PC-3 (cell line): Measurements from ENCODE around the gene PHF19. TPM values are rescaled to one million over a fixed set of nuclear protein-coding genes. Genes with fewer than 3 reads are reported as not detected.

ENCODE experiments used
- ATAC-seq: fragments of 200-7000 bp; cut with Tn5 transposase; 2 replicates; pipeline ENCODE4 v1.9.1; 2020; ENCODE audit warnings: mild to moderate bottlenecking, moderate library complexity
- BruUV-seq: library from RNA; stranded (reverse); fragments of 400-500 nt; replicated peaks from 2 replicates; lab custom pipeline; 2021; lab: Mats Ljungman, UMichigan
- CTCF ChIA-PET: fragments of 300-600 bp; sonication (Branson Sonifier 250); formaldehyde crosslinking; loops from one replicate; lab custom pipeline; 2022; ENCODE audit warnings: antibody characterized with exemption; lab: Charles Lee
- POLR2A ChIA-PET: fragments of 300-600 bp; sonication (Branson Sonifier 250); formaldehyde crosslinking; loops from one replicate; lab custom pipeline; 2022; ENCODE audit warnings: antibody characterized with exemption; ENCODE audit not compliant: unreplicated experiment; lab: Charles Lee
- DNase-seq: peaks from one replicate; pipeline ENCODE4 v3.0.0-alpha.2; 2015
- H2AFZ ChIP-seq: fragments of 300-600 bp; sonication (generic); 2 replicates; pipeline ENCODE4 v1.6.0; 2016; ENCODE audit warnings: antibody characterized with exemption, low read length
- H3F3A ChIP-seq: fragments of 300-600 bp; sonication (generic); one replicate; pipeline ENCODE4 v1.6.0; 2017; ENCODE audit warnings: antibody characterized with exemption, low read length, control low read depth, mild to moderate bottlenecking; ENCODE audit not compliant: unreplicated experiment
- H3K27ac ChIP-seq: fragments of 300-600 bp; sonication (generic); 2 replicates; pipeline ENCODE4 v1.5.1; 2016; ENCODE audit warnings: mild to moderate bottlenecking, low read length
- H3K27me3 ChIP-seq: fragments of 300-600 bp; sonication (generic); 2 replicates; pipeline ENCODE4 v1.6.1; 2016; ENCODE audit warnings: low read length, mixed read lengths
- H3K36me3 ChIP-seq: fragments of 300-600 bp; sonication (generic); 2 replicates; pipeline ENCODE4 v1.6.1; 2016; ENCODE audit warnings: low read depth, mixed run types, low read length, mixed read lengths
- H3K4me1 ChIP-seq: fragments of 300-600 bp; sonication (generic); 2 replicates; pipeline ENCODE4 v1.5.1; 2016; ENCODE audit warnings: low read length; ENCODE audit not compliant: insufficient read depth
- H3K4me2 ChIP-seq: fragments of 300-600 bp; sonication (generic); 2 replicates; pipeline ENCODE4 v1.6.0; 2016; ENCODE audit warnings: low read length
- H3K4me3 ChIP-seq: fragments of 300-600 bp; sonication (generic); 2 replicates; pipeline ENCODE4 v1.5.1; 2016; ENCODE audit warnings: mild to moderate bottlenecking, low read length, mixed read lengths
- H3K79me2 ChIP-seq: fragments of 300-600 bp; sonication (generic); 2 replicates; pipeline ENCODE4 v1.6.1; 2017; ENCODE audit warnings: low read length, mixed read lengths
- H3K9ac ChIP-seq: fragments of 300-600 bp; sonication (generic); 2 replicates; pipeline ENCODE4 v1.6.0; 2016; ENCODE audit warnings: mild to moderate bottlenecking, low read length
- H3K9me2 ChIP-seq: fragments of 300-600 bp; sonication (generic); replicated peaks from 2 replicates; pipeline ENCODE4 v1.6.1; 2016; ENCODE audit warnings: mixed run types, low read length, mixed read lengths
- H3K9me3 ChIP-seq: fragments of 300-600 bp; sonication (generic); 2 replicates; pipeline ENCODE4 v1.6.1; 2016; ENCODE audit warnings: low read length, mixed read lengths
- H4K20me1 ChIP-seq: fragments of 300-600 bp; sonication (generic); 2 replicates; pipeline ENCODE4 v1.6.1; 2016; ENCODE audit warnings: low read length, mixed read lengths
- CTCF ChIP-seq: fragments of 300-600 bp; sonication (generic); conservative IDR thresholded peaks from 2 replicates; pipeline ENCODE4 v1.5.1; 2017; ENCODE audit warnings: antibody characterized with exemption, low read depth, mild to moderate bottlenecking, low read length
- EZH2 ChIP-seq: fragments of 300-600 bp; sonication (generic); IDR thresholded peaks from one replicate; pipeline ENCODE4 v1.6.1; 2017; ENCODE audit warnings: antibody characterized with exemption, mild to moderate bottlenecking, low read length; ENCODE audit not compliant: unreplicated experiment
- EZH2phosphoT487 ChIP-seq: fragments of 300-600 bp; sonication (generic); IDR thresholded peaks from 2 replicates; pipeline ENCODE4 v1.6.1; 2018; ENCODE audit warnings: mild to moderate bottlenecking, antibody characterized with exemption, low read length, borderline replicate concordance
- intact Hi-C: fragments of 100-400 bp; cut with micrococcal nuclease; formaldehyde crosslinking; loops from 2 replicates; pipeline ENCODE4 v1.9.0; 2023
- total RNA-seq: library from RNA; depleted of rRNA; stranded (reverse); fragments of >200 nt; gene quantifications from 2 replicates; pipeline ENCODE4 v1.2.3, GENCODE V29; 2014

Gene PHF19
- total RNA-seq, 1 experiment from 2014 or later: 104 TPM

- no peaks in the 10 kb centered on the region for H3K4me1 ChIP-seq
- H3K9me3 ChIP-seq: no peaks in the 10 kb centered on the region
- H3K4me2 ChIP-seq: no peak overlapping the region
- H4K20me1 ChIP-seq: no peaks in the 10 kb centered on the region
- H3K79me2 ChIP-seq: no peaks in the 10 kb centered on the region
- CTCF ChIA-PET: no interaction called here
- BruUV-seq: no TSS peak
- no peak overlapping the region for H3K4me3 ChIP-seq
- 0 out of 2 replicates have a peak, but pooled peaks cover 2% of the 10 kb centered on the region for H3K36me3 ChIP-seq
- TF ChIP-seq EZH2phosphoT487 (no peak), EZH2 (no peak), CTCF (no peak)
- no peak for ATAC-seq
- H3F3A ChIP-seq: no peaks in the 10 kb centered on the region
- no peak overlapping the region for H3K9ac ChIP-seq
- POLR2A ChIA-PET: no interaction called here
- intact Hi-C loops: no loop called here
- no peak overlapping the region for H3K27ac ChIP-seq
- DNase-seq: no peak
- H3K27me3 ChIP-seq: no peaks in the 10 kb centered on the region
- no peak overlapping the region for H2AFZ ChIP-seq
- no peaks in the 10 kb centered on the region for H3K9me2 ChIP-seq
These were observed 24.6 kb downstream of the PHF19 start for GRCh38 chr9:120852240-120853010.

GRCh38 chr9:120851449-120851848, 25.5 kb downstream of the PHF19 start:
- ChIA-PET CTCF (interaction anchor here (0.6 kb wide), 1 partner anchor 145 kb away, joined by 7 read pairs; no protein-coding TSS in a partner anchor), POLR2A (no interaction called here)
- intact Hi-C loops: no loop called here
- Histone ChIP-seq H3K4me2 (no peak overlapping the region), H3K9ac (no peak overlapping the region), H3K36me3 (no peaks in the 10 kb centered on the region), H2AFZ (no peak overlapping the region), H3K27me3 (no peaks in the 10 kb centered on the region), H3K9me3 (no peaks in the 10 kb centered on the region), H4K20me1 (no peaks in the 10 kb centered on the region), H3F3A (no peaks in the 10 kb centered on the region), H3K79me2 (no peaks in the 10 kb centered on the region), H3K27ac (no peak overlapping the region), H3K4me1 (no peaks in the 10 kb centered on the region), H3K4me3 (no peak overlapping the region), H3K9me2 (no peaks in the 10 kb centered on the region)
- no peak for DNase-seq
- TF ChIP-seq CTCF (no peak), EZH2phosphoT487 (no peak), EZH2 (no peak)
- BruUV-seq: no TSS peak
- ATAC-seq: no peak

- Histone ChIP-seq H3K4me3 (no peak overlapping the region), H3K9me3 (no peaks in the 10 kb centered on the region), H3K36me3 (no peaks in the 10 kb centered on the region), H4K20me1 (no peaks in the 10 kb centered on the region), H3K4me1 (no peaks in the 10 kb centered on the region), H3K4me2 (no peak overlapping the region), H3K79me2 (no peaks in the 10 kb centered on the region), H2AFZ (no peak overlapping the region), H3K9ac (no peak overlapping the region), H3K9me2 (no peaks in the 10 kb centered on the region), H3F3A (no peaks in the 10 kb centered on the region), H3K27ac (no peak overlapping the region), H3K27me3 (no peaks in the 10 kb centered on the region)
- TF ChIP-seq EZH2 (no peak), EZH2phosphoT487 (no peak), CTCF (no peak)
- intact Hi-C loops: no loop called here
- POLR2A ChIA-PET: no interaction called here
- no peak for ATAC-seq
- DNase-seq: no peak
- no TSS peak for BruUV-seq
- CTCF ChIA-PET: no interaction called here
These were observed 26.7 kb downstream of the PHF19 start for GRCh38 chr9:120850315-120850714.
